ENCODE measurements around the gene C1QTNF2.

C1QTNF2 gene

DNA sequence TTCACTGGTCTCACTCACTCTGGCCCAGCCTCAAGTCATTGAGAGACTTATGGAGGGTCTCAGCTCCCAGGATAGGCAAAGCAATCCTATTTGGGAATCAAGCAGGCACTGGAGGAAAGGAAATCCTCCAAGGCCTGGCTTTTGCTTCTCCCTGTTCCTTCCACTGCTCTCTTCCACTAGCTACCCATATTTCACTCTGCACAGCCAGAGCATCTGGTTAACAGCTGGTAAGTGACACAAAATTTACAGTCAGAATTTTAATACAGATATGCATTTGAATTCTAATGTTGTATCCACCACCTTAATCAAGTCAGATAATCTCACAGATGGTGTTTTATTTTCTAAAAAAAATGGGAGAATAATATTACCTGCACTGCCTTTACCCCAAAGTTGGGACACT lies 868 bp upstream of the C1QTNF2 start:
- DNase-seq: no peak

DNA sequence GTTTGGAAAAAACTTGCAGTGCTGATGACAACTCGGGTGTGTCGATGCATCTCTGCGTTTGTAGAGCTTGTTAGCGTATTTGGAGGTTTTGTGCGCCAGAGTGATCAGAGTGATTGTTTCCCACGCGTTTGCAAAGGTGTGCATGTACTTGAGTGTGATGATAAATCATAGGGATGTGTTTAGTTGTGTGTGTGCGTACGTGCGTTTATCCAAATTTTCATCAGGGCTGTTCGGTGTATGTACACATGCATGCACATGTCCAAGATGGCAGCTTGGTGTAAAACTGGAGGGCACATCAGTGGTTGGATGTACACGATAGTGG lies 248 bp upstream of the C1QTNF2 start:
- DNase-seq: no peak

DNA sequence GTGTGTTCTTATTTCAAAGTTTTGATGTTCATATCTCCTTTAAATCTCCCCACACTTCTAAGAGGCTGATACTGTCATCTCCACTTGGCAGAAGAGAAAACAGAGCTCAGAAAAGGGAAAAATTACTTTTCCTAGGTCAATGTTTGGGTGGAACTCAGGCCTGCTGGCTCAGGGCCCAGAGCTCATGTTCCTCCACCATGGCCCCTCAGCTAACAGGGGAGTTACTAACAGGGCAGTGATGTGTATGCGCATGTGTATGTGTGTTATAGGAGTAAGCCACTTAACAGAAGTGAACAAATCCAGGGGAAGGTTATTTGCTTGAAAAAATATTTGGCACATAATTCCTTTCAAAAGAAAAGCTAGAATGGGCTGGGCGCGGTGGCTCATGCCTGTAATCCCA lies 2.5 kb downstream of the C1QTNF2 start:
- no peak for DNase-seq

DNA sequence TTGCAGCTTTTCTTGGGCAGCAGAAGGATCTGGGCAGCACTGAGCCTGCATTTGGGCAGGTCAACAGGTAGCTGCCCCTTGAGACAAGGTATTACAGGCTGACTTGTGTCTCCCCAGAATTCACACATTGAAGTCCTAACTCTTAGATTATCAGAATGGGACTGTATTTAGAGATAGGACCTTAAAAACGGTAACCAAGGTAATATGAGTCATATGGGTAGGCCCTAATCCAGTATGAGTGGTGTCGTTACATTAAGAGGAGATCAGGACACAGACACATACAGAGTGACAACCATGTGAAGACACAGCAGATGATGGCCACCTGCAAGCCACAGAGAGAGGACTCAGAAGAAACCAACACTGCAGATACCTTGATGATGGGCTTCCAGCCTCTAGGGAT lies 3.2 kb downstream of the C1QTNF2 start:
- no peak for DNase-seq

DNA sequence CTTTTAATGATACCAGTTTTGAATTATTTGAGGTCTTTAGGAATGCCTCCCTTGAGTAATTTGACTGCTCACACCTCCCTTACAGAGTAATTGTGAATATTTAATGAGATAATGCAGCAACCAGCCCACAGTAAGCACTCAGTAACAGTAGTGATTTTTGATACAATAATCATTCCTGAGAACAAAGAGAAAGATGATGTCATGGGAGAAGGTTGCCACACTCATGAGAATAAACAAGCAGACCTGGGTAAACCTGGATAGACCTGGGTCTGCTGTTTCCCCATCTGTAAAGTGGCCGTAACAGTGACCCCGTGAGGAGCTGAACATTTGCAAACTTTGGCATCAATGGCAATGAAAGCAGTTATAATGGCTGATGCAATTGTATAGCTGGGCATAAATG lies 4.2 kb downstream of the C1QTNF2 start:
- no peak for DNase-seq

DNA sequence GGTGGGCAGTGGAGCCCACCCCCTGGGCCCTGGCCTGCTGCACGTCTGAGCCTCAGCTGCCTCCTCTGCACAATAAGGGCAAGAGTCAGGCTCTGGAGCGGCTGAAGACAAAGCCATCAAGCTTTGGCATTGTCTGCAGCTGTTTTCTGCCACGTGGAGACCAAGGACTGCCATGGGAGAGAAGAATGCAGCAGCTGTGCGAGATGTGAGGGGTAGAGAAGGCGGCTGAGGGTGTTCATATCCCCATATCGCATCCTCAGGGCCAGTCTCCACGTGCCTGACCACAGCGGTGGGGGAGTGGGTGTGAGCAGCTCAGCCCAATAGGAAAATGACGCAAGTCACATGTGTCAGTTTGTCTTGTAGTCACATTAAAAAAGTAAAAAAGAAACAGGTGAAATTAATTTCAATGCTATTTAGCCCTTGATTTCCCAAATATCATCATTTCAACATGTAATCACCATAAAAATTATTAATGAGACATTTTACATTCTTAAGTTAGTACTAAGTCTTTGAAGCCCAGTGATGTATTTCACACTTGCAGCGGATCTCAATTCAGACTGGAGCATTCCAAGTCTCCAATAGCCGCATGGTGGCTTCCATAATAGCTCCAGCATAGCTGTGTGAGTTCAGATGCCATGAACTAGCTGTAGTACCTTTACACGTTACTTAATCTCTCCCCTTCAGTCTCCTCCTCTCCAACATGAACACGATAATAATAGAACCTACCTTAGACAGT lies 6.6 kb downstream of the C1QTNF2 start:
- DNase-seq: no peak

DNA sequence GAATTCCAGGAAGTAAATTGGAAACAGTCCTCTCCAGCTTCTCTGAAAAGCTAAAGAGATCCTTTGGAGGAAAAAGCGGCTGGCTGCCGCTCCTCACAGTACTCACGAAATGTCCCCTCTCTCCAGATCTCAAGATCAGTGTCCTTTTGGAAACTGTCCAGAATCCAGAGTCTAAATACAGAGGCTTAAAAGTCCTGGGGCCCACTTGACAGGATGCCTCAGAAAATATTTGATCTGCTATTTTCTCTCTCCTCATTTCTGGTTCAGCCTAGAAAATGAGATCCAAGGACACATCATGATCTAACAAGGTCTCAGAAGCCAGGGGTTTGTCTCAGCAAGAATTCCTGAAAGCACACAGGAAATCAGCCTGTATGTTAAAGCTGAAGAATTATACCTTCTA lies 7.2 kb downstream of the C1QTNF2 start:
- DNase-seq: no peak

DNA sequence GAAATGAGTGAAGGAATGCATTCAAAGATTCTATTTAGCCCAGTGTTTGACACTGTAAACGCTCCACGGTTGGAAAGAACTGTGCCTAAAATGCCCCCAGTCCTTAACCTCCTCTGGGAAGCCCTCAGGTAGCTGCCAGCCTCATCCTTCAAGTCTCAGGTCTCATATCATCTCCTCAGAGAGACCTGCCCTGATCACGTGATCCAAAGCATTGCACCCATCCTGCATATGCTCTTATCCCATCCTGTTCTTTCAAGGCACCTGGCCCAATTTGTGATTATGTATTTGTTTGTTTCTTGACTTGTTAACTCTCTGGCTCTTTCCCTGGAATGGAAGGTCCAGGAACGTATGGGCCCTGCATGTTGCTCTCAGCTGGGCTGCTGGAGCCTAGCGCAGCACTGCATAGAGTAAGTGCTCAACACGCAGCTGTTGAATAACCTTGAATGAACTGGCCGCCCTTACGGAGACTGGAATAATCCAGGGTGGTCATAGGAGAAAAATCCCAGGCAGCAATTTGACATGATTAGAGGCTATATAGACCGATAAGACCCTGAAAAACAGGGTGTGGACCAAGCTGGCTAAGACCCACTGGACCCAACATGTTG lies 8.7 kb downstream of the C1QTNF2 start:
- no peak for DNase-seq

DNA sequence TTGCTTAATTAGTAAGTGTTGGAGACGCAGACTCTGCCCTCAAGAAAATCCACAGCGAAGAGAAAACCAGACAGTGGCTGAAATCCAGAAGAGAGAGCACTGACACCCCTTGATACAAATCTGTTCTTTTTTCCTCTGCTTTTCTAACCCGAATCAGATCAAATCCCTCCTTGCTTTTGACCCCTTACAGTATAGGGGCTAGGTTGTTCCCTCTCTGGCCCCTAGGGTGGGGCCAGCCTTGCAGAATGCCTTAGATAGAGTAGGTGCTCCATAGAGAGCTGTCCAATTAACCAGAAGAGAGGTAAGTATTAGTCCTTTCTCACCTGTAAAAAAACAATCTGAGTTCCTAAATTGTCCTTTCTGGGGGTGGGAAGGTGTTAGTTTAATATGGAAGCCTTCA lies 10.1 kb downstream of the C1QTNF2 start:
- no peak for DNase-seq

DNA sequence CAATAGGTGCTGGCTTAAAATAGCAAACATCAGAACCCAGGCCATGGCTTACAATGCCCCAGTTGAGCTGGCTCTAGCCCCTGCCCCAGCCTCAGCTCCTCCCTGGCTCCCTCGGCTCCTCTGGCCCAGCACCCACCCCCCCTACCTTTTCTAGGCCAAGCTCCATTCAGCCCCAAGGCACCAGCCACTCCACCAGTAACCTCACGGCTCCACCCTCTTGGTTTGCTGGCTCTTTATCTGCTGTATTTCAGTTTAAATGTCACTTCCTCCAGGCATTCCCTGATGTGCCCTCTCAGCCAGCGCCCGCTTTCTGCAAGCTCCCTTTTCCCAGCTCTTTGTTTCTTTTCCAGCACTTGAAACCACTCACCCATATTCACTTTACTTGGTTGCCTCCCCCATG lies 10.6 kb downstream of the C1QTNF2 start:
- no peak for DNase-seq

DNA sequence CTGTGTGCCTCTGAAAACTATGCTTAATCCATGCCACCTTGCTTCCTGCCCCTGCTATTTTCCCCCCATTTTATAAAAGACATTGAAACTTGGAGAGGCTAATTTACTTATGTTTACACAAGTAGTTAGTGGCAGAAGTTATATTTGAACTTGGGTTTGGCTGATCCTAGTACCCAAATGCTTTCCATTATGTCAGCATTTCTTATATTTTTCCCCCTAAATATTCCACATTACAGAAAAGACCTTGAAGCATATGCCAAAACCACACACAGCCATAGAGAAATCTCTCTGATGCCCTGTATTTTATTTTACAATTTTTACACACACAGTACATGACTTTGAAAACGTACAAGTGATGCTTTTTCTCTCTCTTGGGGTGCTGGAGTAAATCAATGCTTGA lies 11.2 kb downstream of the C1QTNF2 start:
- DNase-seq: no peak

DNA sequence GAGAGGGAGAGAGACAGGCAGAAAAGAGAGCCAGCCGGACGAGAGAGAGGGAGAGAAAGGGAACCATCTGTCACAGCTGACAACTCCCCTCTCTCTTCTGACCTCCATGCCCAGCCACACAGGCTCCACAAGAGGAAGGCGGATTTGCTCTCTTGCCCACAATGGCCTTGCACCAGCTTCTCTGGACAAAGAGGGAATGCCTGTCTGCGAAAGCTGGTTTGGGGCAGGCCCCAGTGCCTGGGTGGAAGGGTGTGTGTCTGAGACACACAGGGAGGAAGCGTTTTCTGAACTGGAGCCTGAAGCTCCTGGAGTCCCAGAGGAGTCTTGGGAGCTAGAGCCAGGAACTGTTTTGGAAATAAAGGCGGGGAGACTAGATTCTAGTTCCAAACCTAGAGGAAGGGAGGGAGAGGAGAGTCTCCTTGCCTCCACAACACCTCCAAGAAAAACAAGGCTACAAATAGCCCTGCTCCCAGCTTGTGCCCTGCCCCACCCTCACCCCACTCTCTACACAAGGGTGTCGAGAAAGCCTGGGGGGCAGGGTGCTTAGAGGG lies 12.5 kb downstream of the C1QTNF2 start:
- no peak for DNase-seq

DNA sequence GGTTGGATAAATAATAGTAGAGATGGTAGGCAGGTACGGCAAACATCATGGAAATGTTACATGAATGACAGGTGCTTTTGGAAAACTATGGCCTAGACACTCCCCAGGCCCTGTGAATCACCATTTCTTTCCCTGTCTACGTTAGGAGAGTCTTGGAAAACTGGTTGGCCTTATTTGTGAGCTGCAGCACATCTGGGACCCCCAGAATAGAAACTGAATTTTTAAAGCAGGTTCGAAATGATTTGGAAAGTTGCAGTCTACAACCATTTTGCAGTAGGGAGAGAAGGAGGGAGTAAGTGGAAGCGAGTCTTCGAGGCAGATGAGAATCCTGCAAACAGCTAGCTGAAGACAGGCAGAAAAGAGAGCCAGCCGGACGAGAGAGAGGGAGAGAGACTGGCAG lies 13.0 kb downstream of the C1QTNF2 start:
- no peak for DNase-seq

DNA sequence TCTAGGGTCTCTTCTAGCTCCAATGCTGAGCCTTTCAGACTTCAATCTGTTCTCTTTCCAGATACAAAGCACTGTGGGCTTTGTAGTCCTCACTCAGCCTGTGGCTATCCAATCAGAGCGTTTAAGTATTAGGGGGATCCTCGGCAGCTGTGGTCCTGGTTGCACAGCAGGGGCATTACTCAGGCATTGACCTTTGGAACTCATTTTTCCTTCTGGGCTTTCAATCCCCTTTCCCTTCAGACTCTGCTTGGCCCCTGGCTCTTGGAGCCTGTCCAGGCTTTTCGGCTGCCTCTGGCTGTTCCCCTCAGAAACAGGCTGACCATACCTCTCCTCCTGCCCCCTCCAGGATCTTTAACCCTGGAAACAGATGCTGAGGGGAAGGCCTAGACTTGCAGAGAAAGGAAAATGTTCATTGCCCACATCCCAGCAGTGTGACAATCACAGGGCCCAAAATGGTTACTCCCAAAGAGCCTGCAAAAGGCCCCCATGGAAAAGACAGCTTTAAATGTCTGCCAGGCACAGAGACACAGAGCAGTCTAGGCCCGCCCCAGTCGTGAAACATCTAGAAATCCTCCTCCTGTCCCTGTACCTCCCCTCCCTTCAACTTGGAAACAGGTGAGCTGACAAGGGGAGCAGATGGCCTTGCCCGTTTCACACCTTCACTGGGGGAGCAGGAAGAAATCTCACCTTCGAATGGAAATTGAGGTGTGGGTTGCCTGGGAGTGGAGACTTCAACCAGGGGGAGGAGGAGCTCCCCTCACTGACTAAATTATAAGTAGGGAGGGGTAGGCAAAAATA lies 13.7 kb downstream of the C1QTNF2 start:
- DNase-seq: no peak

DNA sequence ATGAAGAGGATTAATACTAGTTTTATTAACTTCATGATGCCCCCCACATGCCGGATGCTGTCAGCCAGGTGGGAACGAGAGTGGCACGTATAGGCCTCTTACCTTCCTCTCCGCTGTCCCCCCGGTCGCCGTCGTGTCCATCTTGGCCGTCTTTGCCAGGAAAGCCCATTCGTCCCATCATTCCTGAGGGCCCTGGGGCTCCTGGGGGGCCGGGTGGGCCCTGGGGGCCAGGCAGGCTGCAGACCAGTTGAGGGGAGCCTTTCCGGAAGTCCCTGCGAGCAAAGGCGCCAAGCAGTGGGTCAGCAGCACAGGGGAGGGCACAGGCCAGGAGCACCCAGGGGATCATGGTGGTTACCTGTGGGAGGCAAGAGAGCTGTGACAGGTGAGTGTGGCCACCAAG lies 15.8 kb downstream of the C1QTNF2 start:
- no peak for DNase-seq

DNA sequence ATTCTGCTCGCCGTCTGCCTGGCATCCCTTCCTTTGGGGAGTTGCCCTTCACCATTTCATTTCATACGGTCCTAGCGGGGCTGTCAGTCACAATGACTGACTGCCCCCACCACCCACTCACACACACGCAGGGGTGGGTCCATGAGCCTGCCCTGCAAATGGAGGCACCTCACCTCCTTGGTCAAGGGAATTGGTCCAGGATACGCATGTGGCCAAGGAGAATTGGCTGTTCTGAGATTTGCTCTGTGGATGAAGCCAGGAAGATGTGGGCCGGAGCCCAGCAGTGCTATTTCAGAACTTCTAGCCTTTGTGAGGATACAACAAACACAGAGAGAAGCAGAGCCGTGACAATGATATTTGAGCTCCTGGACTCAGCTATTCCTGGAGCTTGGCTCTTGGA lies 17.0 kb downstream of the C1QTNF2 start:
- no peak for DNase-seq

DNA sequence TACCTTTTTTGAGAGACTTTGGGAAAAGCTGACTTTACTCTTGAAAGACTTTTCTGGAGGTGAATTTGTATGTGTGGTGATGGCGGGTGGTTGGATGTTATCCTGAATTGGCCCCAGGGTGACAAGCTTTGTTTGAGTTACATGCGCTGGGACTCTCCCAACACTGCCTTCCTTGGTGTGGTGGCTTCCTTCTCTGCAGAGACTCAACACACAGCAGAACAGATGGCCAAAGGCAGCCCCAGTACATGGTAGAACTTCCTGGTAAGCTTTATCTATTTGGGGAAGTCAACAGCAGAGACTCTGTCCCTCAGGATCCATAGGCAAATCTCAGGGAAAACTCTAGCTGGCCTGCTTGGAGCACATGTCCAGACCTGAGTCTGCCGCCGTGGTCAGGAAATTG lies 18.1 kb downstream of the C1QTNF2 start:
- DNase-seq: peak in 3 of 4 experiments; percentile 10 to 35 (median 26)

DNA sequence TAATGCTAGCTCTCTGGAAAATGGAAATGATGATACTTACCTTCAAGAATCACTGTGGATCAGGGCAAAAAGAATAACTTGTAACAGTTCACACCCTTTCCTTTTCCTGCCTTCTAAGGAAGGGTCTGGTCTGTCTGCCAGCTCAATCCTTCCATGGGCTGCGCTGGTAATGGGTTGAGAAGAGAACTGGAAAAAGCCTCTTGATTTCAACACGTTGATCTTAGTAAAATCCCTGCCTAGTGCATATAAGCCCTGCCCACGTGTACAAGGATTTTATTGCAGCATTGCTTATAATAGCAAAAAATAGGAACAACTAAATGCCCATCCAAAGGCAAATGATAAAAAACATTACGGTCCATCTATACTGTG lies 20.5 kb downstream of the C1QTNF2 start:
- no peak for DNase-seq

DNA sequence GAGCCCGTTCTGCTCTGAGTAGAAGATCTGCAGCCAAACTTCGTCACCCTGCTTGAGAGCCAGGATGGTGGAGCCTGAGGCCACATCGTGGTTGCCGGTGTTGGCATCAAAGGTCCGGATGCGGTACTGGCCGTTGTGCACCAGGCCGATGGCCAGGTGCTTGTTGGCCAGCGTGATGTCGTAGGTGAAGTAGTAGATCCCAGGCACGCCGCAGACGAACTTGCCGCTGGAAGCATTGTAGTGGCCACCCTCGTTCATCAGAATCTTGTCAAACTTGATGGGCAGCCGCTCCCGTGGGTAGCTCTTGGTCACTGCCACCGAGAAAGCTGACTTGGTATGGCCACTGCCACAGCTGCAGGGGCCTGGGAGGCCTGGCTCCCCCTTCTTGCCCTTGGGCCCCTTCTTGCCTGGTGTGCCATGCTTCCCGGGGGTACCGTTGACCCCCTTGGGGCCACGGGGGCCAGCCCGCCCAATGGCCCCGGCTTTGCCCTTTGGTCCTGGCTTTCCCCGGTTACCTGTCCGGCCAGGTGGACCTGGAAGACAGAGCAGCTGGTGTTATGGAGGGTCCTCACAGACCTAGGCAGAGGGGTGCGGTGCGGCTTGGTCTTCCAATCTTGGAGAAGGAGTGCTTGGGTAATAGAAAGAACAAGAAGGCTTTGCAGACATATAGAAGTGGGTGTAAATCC lies 21.0 kb downstream of the C1QTNF2 start:
- DNase-seq: no peak

DNA sequence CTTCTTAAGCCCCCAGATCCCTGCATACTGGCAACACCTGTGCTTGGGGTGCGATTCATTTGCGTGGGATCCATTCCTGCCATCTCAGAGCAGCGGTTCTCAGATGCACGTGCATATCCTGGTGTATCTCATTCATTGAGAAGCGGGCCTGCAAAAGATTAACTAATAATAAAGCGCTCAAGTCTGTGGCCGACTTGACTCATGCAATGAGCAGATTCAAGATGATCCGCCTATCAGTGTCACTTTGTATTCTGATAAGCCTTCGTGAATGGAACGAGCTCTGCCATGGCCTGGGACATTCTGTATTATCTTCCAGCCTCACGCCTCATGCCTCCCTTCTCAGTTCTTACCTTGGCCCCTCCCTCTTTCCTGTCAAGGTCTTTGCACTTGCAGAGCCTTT lies 22.3 kb downstream of the C1QTNF2 start:
- DNase-seq: no peak

DNA sequence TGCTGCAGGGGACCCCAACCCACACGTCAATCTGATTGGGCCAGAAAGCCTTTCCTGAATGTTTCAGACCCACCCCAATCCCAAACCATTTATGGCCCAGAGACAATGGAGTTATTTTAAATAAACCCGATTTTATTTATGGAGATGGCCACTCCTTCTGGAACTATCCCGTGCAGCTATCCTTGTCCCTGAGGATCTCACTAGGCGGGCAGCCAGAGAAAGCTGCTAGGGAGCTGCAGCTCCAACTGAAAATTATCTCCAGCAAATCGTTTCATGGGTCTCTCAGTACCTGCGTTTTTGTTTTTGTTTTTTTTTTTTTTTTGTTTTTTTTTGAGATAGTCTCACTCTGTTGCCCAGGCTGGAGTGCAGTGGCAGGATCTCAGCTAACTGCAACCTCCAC lies 23.0 kb downstream of the C1QTNF2 start:
- DNase-seq: no peak

DNA sequence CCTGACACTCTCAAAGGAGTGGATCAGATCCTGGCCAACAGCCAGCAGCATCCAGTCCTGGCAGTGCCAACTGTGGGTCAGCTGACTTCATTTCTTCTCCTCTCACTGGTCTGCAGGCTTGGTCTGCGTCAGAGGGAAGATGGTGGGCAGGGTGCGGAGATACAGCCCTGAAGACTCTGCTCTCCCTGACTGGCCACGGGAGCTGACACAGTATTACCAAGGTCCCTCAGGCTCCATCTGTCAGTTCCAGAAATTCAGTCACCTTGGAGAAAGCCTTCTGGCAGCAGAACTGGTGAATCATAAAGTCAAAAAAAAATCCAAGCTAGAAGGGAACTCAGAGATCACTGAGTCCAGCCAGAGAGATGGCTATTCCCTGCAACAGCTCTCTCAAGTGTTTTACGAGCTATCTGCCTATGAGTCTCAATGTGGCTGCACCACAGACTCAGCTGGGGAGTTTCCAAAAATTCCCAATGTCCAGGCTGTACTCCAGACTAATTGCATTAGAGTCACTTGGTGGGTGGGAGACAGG lies 27.9 kb downstream of the C1QTNF2 start:
- no peak for DNase-seq

DNA sequence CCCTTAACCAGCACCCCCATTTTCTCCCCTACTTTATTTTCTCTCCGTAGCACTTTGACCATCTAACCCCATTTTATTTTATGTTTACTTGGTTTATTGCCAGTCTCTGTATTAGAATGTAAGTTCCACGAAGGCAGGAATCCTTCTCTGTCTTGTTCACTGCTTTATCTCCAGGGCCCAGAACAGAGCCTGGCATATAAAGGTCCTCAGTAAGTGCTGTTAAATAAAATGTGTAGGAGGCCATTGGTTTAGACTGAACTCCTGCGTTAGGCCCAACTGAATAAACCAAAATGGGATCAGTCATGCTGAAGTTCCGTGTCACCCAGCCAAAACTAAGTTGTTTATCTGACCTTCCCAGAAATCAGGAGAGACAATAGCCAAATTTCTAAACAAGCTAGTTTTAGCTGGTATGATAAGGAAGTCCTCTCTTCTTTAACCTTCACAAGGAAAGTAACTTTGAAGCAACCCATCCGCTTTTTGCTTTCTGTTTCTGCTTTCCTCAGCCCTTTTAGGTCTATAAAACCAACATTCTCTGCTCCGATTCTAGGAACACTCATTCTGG lies 29.0 kb downstream of the C1QTNF2 start:
- no peak for DNase-seq
